Activated T-cell treated with anti-CD3 and anti-CD28 coated beads, Interleukin-2, amount 50 U/mL, for 1 hour (primary cell): ENCODE measurements around the gene ACP5.
A peak's percentile ranks its signal among the peaks of the same experiment; 100 is the strongest.

Experiments
- DNase-seq: peaks from one replicate; pipeline ENCODE4 v3.0.0-alpha.2; 2020

ACP5 gene

DNA sequence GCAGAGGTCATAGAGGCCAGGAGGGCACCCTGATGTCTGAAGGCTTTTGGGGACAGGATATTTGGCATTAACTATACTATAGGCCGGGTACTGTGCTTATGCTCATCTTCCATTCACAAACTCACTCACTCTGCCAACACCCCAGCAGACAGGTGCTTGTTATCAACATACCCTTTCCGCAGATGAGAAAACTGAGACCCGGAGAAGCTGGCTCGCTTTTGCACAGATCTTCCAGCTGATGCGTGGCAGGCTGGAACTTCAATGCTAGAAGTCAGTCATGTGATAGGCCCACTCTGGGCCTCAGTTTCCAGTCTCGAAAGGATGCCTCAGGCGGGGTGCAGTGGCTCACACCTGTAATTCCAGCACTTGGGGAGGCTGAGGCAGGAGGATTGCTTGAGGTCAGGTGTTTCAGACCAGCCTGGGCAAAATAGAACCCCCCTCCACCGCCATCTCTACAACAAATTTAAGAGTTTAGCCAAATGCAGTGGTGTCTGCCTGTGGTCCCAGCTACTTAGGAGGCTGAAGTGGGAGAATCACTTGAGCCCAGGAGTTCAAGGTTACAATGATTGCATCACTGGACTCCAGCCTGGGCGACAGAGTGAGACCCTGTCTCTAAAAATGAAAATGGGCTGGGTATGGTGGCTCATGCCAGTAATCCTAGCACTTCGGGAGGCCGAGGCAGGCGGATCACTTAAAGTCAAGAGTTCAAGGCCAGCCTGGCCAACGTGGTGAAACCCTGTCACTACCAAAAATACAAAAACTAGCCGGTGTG, 29.3 kb downstream of the ACP5 start:
- DNase-seq: no peak

DNA sequence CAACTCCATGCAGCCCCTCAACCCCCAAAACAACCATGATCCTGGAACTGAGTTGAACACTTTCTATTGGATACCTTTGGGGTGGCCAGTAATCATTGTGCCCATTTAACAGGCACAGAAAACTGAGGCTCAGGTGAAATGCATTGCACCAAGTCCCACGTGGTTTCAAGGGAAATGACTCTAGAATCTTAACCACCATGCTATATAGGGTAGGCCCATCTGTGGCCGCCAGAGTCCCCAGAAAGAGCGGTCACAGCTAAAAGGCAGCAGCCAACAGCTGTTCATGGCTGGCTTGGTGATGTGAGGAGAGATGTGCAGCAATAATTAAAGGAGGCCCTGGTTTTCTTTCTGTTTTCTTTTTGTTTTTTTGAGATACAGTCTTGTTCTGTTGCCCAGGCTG, 36.2 kb downstream of the ACP5 start:
- DNase-seq: no peak

DNA sequence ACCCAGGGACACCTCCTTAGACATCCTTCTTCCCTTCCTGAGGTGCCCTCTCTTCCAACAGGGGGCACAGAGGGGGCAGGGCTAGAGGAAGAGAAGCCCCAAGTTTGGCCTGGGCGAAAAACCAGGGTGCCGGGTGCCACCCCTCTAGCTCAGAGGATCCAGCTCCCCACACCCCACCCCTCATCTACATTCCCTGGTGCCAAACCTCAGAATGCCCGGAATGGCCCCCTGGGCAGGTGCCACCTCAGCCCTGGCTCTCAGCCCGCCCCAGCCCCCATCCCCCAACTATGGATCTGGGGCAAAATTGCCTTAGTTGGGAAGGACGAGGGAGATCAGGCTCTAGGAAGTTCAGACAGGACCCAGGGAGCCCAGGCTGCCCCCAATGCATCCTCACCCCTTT, 36.8 kb downstream of the ACP5 start:
- no peak for DNase-seq

DNA sequence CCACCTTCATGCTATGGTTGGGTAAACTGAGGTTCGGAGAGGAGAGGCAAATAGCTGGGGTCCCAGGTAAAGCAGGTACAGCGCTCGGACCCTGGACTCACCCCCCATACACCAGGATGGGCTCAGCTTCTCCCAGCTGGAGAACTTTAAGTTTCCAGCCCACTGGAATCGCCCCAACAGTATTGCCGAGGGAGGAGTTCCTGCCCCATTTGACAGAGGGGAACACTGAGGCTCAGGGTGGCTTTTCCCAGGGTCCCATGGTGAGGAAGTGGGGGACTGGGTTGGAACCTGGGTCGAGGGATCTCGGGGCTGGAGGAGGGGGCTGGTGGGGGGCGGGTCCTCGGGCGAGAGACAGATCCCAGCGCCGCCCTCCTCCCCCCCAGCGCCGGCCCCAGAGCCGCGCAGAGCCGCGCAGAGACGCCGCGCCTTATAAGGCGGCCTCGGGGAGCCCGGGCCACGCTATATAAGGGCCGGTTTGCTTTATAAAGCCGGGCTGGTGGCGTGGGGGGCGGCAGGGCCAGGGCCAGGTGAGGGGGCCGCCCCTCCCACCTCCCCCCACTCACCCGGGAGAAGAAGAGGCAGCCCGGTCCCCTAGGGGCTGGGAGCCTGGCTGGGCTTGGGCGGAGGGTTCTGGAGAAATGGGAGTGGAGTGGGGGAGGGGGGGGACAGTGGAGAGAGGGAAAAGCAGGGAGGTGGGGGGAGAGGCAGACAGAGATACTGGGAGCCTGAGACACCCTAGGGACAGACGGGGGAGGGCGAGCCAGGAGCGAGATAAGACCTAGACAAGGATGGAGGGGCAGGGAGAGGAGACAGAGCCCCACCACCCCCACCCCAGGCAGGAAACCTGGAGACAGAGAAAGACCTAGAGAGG, 37.7 kb downstream of the ACP5 start:
- no peak for DNase-seq

DNA sequence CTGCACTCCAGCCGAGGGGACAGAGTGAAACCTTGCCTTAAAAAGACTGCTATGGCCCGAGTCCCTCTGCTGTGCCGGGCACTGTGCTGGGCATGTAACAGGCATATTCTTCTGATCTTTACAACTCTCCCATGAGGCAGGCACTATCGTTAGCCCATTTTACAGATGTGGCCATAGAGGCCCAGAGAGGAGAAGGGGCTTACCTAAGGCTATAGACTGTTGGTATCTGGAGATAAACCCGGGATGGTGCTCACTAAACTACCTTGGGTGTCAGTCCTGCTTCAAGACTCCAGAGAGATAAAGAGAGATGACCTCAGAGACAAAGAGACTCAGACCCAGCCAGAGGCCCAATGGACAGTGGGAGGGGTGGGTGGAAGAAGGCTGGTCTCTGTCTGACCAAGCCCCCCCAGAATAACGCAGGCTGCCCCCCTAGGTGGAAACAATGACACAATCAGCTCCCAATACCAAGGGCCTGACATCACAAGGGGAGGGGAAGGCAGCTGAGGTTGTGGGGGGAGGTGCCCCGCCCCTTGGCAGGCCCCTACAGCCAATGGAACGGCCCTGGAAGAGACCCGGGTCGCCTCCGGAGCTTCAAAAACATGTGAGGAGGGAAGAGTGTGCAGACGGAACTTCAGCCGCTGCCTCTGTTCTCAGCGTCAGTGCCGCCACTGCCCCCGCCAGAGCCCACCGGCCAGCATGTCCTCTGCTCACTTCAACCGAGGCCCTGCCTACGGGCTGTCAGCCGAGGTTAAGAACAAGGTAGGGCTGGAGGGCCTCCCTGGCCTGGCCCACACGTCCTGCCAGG, 39.0 kb downstream of the ACP5 start, which contains the start of gene CNN1:
Gene CNN1, plus strand, starts transcription at position 620 of the 805 bp plus-strand sequence. Its CDS starts 77 bp downstream, at position 697.
- DNase-seq: no peak

DNA sequence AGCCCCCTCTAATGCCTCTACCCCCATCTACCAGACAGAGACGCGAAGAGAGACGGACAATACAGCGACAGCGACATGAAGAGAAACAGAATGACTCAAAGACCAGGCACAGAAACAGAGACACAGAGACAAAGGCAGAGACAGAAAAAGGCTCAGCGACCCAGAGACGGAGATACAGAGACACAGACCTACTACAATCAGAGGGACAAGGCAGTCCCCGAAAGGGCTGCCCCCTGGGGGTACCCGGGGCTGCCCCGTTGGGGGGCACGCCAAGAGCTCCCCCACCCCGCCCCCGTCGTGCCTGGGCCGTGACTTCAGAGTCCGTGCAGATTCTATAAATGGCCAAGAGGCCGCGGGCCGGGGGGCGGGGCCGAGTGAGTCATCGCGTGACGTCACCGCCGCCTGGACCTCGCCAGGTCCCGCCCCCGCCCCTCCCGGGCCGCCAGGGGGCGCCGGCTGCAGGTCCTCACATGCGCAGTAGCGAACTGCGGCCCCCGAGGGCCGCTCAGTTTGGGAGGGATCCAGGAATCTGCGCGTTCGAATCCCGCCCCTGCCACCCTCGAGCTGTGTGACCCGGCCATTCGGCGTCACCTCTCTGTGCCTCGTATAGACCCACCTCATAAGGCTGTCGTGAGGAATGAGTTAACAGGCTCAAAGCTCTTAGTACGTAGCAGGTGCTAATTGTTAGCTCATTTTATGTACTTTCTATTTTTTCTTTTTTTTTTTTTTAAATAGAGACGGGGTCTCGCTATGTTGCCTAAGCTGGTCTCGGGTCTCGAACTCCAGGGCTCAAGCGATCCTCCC, 41.5 kb downstream of the ACP5 start:
- peak; percentile 86 for DNase-seq

DNA sequence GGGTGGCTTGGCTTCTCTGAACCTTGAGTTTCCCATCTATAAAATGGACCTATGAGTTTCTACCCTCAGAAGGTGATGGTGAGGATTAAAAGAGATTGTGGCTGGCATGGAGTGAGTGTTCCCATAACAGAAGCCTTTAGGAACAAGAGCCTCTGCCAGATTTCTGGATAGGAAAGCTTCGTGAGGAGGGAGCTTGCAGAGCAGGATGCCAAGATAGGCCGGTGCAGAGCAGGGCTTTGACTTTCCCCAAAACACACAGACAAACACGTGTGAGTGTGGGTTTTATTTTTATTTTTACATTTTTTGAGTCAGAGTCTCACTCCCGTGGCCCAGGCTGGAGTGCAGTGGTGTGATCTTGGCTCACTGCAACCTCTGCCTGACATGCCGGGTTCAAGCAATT, 42.5 kb downstream of the ACP5 start:
- DNase-seq: no peak

DNA sequence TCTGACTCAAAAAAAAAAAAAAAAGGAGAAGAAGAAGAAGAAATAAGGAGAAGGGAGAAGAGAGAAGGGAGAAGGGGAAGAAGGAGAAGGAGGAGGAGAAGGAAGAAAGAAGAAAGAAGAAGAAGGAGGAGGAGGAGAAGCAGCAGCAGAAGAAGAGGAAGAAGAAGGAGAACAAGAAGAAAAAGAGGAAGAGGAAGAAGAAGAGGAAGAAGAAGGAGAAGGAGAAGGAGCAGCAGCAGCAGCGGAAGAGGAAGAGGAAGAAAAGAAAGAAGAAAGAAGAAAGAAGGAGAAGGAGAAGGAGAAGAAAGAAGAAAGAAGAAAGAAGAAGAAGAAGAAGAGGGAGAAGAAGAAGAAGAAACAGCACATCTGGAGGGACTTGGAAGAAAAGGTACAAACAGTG, 42.9 kb downstream of the ACP5 start:
- no peak for DNase-seq

DNA sequence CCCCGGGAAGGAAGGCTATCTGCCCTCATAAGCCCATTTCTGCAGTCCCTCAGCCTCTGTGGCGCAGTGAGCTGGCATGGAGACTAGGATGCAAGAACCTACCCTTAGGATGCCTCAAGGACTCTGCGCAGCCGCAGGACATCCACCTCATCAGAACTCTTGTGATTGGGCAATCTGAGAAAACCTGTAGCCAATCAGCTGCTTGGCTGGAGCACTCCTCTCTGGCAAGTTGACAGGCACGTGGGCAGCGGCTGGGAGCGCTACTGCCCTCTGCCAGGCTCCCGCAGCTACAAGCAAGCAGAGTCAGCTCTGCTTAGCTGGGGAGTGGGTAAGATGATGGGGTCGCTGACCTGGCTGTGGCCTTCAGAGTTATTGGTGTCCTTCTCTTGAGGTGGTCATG, 47.0 kb downstream of the ACP5 start:
- peak; percentile 28 for DNase-seq

DNA sequence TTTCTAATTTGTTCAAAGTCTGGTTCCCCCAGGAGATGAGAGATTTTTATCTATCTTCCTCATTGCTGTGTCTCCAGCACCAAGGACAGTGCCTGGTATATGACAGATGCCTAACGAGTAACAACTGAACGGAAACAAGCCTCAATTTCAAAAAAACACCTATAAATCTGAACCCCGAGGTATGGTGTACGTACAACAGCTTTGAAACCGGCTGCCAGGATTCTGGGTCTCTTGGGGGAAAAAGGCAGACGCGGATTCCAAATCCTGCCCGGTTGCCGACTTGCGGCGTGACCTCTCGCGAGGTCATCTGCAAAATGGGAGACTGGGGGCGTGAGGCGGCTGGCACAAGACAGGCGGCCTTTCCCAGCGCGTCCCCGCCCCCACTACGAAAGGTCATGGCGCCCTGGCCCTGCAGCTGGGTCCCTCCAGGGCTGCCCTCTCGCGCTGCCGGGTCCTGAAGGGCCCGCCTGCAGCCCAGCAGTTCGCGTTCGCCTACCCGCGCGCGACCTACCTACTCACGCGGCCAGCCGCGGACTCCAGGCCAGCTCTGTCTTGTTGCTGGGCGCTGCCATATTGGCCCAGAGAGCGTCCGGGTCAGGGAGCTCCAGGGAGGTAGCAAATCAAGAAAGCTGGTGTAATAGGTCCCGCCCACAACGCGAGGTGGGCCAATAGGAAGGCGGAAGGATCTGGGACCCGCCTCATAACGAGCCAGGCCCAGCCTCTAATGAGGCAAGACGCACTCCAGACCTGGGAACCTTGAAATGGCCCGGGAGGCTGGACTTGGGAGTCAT, 48.7 kb downstream of the ACP5 start, which contains the start of gene ECSIT:
Gene ECSIT, minus strand, starts transcription at position 584 of the 791 bp plus-strand sequence. CDS start 9,964 bp downstream, outside the sequence.
- DNase-seq: peak; percentile 90
